Tibial nerve (tissue), 4 donors: ENCODE results near the gene SUMF1. TPM values are rescaled to one million over a fixed set of nuclear protein-coding genes. Genes with fewer than 3 reads are reported as not detected.

ENCODE experiments used
- DNase-seq, 2 donors: peaks; one replicate each; pipeline ENCODE4 v3.0.0-alpha.2; 2019; ENCODE audit warnings: low spot score in 2 of 2
- H3K27ac ChIP-seq, 4 donors: fragments of 200-600 bp; sonication (generic) in 3 of 4; one replicate each; pipeline ENCODE4 v1.5.1; 2017 to 2019; ENCODE audit warnings: mild to moderate bottlenecking in 1 of 4
- H3K27me3 ChIP-seq, 2 donors: fragments of 200-600 bp; sonication (generic) in 1 of 2; one replicate each; pipeline versions ENCODE4 v1.5.1 to v1.6.0; 2017 to 2019
- H3K36me3 ChIP-seq, 3 donors: fragments of 200-600 bp; sonication (generic); one replicate each; pipeline ENCODE4 v1.5.1; 2018 to 2019
- H3K4me1 ChIP-seq, 4 donors: fragments of 200-600 bp; sonication (generic) in 3 of 4; one replicate each; pipeline ENCODE4 v1.5.1; 2017 to 2019
- H3K4me3 ChIP-seq, 4 donors: fragments of 200-600 bp; sonication (generic) in 3 of 4; one replicate each; pipeline ENCODE4 v1.5.1; 2017 to 2019; ENCODE audit warnings: mild to moderate bottlenecking in 1 of 4, moderate library complexity in 1 of 4
- H3K9me3 ChIP-seq, 4 donors: fragments of 200-600 bp; sonication (generic) in 3 of 4; one replicate each; pipeline ENCODE4 v1.5.1; 2017 to 2019
- CTCF ChIP-seq, 5 experiments: fragments of 200-600 bp in 3 of 5; fragments of 450-650 bp in 2 of 5; sonication (generic) in 3 of 5; IDR thresholded peaks; one replicate each; pipeline ENCODE4 v1.5.1; 2016 to 2019; ENCODE audit warnings: antibody characterized with exemption in 5 of 5, mild to moderate bottlenecking in 3 of 5, moderate library complexity in 2 of 5
- EP300 ChIP-seq, 2 donors: sonication (generic); formaldehyde crosslinking; IDR thresholded peaks; one replicate each; pipeline ENCODE4 v1.6.1; 2017; ENCODE audit warnings: antibody characterized with exemption in 2 of 2, mild to moderate bottlenecking in 1 of 2
- POLR2A ChIP-seq, 2 donors: fragments of 450-650 bp; IDR thresholded peaks; one replicate each; pipeline ENCODE4 v1.6.1; 2017; ENCODE audit warnings: antibody characterized with exemption in 2 of 2, mild to moderate bottlenecking in 2 of 2, moderate library complexity in 2 of 2
- WGBS, 2 donors: methylation state at CpG; one replicate each; pipeline ENCODE4 v1.1.5; 2018; 5-methylcytosine and 5-hydroxymethylcytosine counted together
- total RNA-seq, 4 donors: library from RNA; depleted of rRNA; stranded (reverse); fragments of >200 nt; gene quantifications; one replicate each; pipeline ENCODE4 v1.1.0, GENCODE V29; 2016

SUMF1 gene
- total RNA-seq, 4 donors from 2014 or later: 49.2 to 70.6 (median 63.8) TPM

- 29 to 31% methylated on average over 13 of the region's 14 CpGs for WGBS, 2 donors
- TF ChIP-seq EP300 (IDR thresholded peaks at IDR 0.05) (no peak), POLR2A (IDR thresholded peaks at IDR 0.05) (no peak), CTCF (IDR thresholded peaks at IDR 0.05) (no peak)
- DNase-seq: no peak
- Histone ChIP-seq H3K4me3 (peak overlapping the region in 2 of 4 donors; percentile 6 to 14), H3K9me3 (no peaks in the 10 kb centered on the region), H3K27me3 (no peaks in the 10 kb centered on the region), H3K36me3 (no peaks in the 10 kb centered on the region), H3K4me1 (peaks cover 0 to 15% (median 6%) of the 10 kb centered on the region in 4 donors), H3K27ac (peak overlapping the region in 3 of 4 donors; percentile 60 to 73 (median 68))
Measured at GRCh38 chr3:4504340-4505261, 37.5 kb upstream of the SUMF1 start.

DNA sequence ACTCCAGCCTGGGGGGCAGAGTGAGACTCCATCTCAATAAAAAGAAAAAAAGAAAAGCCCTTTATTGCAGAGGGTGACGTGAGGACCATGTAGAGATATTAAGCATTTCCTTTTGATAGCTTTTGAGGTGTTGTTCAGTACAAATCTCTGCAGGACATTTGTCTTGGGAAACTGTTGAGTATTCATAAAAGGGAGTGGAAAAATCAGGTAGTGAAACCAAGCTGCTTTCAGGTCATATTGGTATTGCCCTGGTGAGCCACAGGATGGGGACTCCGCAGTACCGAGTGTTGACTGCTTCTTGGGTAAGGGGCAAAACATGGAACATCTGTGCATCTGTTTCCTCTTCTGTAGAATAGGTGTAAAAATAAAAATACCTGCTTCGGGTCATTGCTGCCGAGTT is 36.0 kb upstream of the SUMF1 start:
- H3K27ac ChIP-seq: no peak overlapping the region
- whole genome bisulfite sequencing, 2 donors: 72 to 75% methylated on average over 5 of the region's 5 CpGs
- H3K9me3 ChIP-seq: no peaks in the 10 kb centered on the region
- TF ChIP-seq POLR2A (IDR thresholded peaks at IDR 0.05) (no peak), EP300 (IDR thresholded peaks at IDR 0.05) (no peak), CTCF (IDR thresholded peaks at IDR 0.05) (no peak)
- H3K4me1 ChIP-seq: peaks cover 0 to 15% (median 6%) of the 10 kb centered on the region in 4 donors
- no peak for DNase-seq
- no peaks in the 10 kb centered on the region for H3K27me3 ChIP-seq
- H3K4me3 ChIP-seq: no peak overlapping the region
- no peaks in the 10 kb centered on the region for H3K36me3 ChIP-seq

DNA sequence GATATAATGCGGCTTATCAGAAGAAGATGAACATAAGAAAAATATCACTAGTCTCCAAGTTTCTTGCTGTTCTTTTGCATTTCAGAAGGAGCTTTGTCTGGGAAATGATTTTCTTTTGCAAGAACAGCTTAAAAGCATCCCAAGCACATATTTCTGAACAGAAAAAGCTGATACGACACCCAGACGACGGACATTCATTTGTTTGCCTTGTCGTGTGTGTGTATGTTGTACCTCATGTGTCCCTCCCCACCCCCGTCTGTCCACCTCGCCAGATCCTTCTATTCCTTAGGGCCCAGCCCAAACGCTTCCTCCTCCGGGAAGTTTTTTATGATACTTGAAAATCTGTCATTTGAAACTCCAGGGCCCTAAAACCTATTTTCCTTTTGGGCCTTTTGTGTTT is 34.9 kb upstream of the SUMF1 start:
- Histone ChIP-seq H3K36me3 (no peaks in the 10 kb centered on the region), H3K27me3 (no peaks in the 10 kb centered on the region), H3K27ac (no peak overlapping the region), H3K9me3 (no peaks in the 10 kb centered on the region), H3K4me1 (peaks cover 0 to 15% (median 6%) of the 10 kb centered on the region in 4 donors), H3K4me3 (no peak overlapping the region)
- DNase-seq: no peak
- TF ChIP-seq POLR2A (IDR thresholded peaks at IDR 0.05) (no peak), EP300 (IDR thresholded peaks at IDR 0.05) (no peak), CTCF (IDR thresholded peaks at IDR 0.05) (no peak)
- WGBS, 2 donors: 76 to 78% methylated on average over 9 of the region's 9 CpGs

DNA sequence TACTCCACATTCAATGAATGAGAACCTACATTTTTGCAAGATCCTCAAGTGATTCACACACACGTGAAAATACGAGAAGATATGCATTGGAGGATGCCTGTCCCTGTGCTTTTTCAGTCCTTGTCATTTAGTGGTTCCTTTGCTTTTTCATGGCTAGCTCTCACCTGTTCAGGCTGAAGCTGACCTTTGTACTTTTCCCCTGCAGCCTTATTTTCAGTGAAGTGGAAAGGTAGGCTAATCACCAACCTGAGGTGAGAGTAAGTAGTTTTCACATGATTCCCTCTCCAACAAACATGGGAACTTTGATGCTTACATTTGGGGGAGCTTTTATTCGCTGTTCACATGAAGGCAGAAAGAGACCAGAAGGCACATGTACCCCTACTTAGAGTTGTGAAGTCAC is 34.4 kb upstream of the SUMF1 start:
- WGBS, 2 donors: 88 to 92% methylated on average over 3 of the region's 3 CpGs
- no peaks in the 10 kb centered on the region for H3K9me3 ChIP-seq
- H3K4me1 ChIP-seq: peaks cover 0 to 15% (median 6%) of the 10 kb centered on the region in 4 donors
- DNase-seq: no peak
- H3K27ac ChIP-seq: no peak overlapping the region
- no peaks in the 10 kb centered on the region for H3K27me3 ChIP-seq
- no peak overlapping the region for H3K4me3 ChIP-seq
- TF ChIP-seq CTCF (IDR thresholded peaks at IDR 0.05) (no peak), POLR2A (IDR thresholded peaks at IDR 0.05) (no peak), EP300 (IDR thresholded peaks at IDR 0.05) (no peak)
- no peaks in the 10 kb centered on the region for H3K36me3 ChIP-seq

- Histone ChIP-seq H3K9me3 (no peaks in the 10 kb centered on the region), H3K4me3 (no peak overlapping the region), H3K27me3 (no peaks in the 10 kb centered on the region), H3K4me1 (peaks cover 0 to 19% (median 13%) of the 10 kb centered on the region in 4 donors), H3K27ac (no peak overlapping the region), H3K36me3 (no peaks in the 10 kb centered on the region)
- WGBS, 2 donors: 85 to 86% methylated on average over 5 of the region's 5 CpGs
- TF ChIP-seq CTCF (IDR thresholded peaks at IDR 0.05) (no peak), POLR2A (IDR thresholded peaks at IDR 0.05) (no peak), EP300 (IDR thresholded peaks at IDR 0.05) (no peak)
- DNase-seq: no peak
Measured at GRCh38 chr3:4498446-4498845, 31.4 kb upstream of the SUMF1 start.
